K562 (cell line): ENCODE results near the gene RBFOX2. TPM values are rescaled to one million over a fixed set of nuclear protein-coding genes. Genes with fewer than 3 reads are reported as not detected.

ENCODE experiments used
- ATAC-seq: fragments of 200-7000 bp; cut with Tn5 transposase; 3 replicates; pipeline ENCODE4 v1.9.1; 2020; ENCODE audit warnings: moderate library complexity
- BruUV-seq: library from RNA; stranded (reverse); fragments of 400-500 nt; replicated peaks from 2 replicates; lab custom pipeline; 2021; lab: Mats Ljungman, UMichigan
- CTCF ChIA-PET: fragments of 300-600 bp; formaldehyde crosslinking; extraction: SDS; loops from one replicate; lab custom pipeline; 2021; ENCODE audit warnings: low intra/inter-chr PET ratio; lab: Yijun Ruan, JAX
- POLR2A ChIA-PET: fragments of 300-600, 350-650 bp; sonication (Branson Sonifier 250); formaldehyde crosslinking; extraction: SDS; loops from one replicate; lab custom pipeline; 2021; ENCODE audit warnings: antibody characterized with exemption, inconsistent platforms; lab: Yijun Ruan, JAX
- DNase-seq, 4 experiments: peaks; one replicate each; pipeline versions ENCODE4 v3.0.0 to v3.0.0-alpha.2; 2011 to 2018; ENCODE audit warnings: low spot score in 3 of 4, mixed read lengths in 3 of 4; ENCODE audit errors: extremely low read depth in 1 of 4
- FAIRE-seq: peaks from 2 replicates; lab custom pipeline; 2011; peaks lifted over from hg19 to GRCh38; lab: Jason Lieb, UNC
- H2AFZ ChIP-seq: 2 replicates; pipeline ENCODE4 v1.6.0; 2011; ENCODE audit warnings: low read depth, low read length, control low read depth, inconsistent platforms
- H3K27ac ChIP-seq: fragments of 200-600 bp; 3 replicates; pipeline ENCODE4 v1.8.0; 2011; ENCODE audit warnings: low read depth, mild to moderate bottlenecking, control low read depth, inconsistent platforms, low read length, moderate library complexity, mixed read lengths; ENCODE audit errors: extremely low read depth
- H3K27me3 ChIP-seq, 2 experiments: fragments of 300-600 bp in 1 of 2; 2 replicates in 1 of 2; 3 replicates in 1 of 2; pipeline versions ENCODE4 v1.6.0 to v1.8.0; 2011; ENCODE audit warnings: inconsistent platforms in 2 of 2, low read length in 2 of 2, mild to moderate bottlenecking in 1 of 2, mixed read lengths in 1 of 2, moderate library complexity in 1 of 2; ENCODE audit not compliant: control insufficient read depth in 2 of 2, insufficient read depth in 2 of 2
- H3K36me3 ChIP-seq: fragments of 300-600 bp; 3 replicates; pipeline ENCODE4 v1.8.0; 2011; ENCODE audit warnings: mild to moderate bottlenecking, low read length, inconsistent platforms; ENCODE audit not compliant: control insufficient read depth, insufficient read depth
- H3K4me1 ChIP-seq, 2 experiments: fragments of 200-600 bp in 1 of 2; replicated peaks in 1 of 2; 2 replicates in 1 of 2; 3 replicates in 1 of 2; pipeline versions ENCODE4 v1.5.1 to v1.8.0; 2011; ENCODE audit warnings: inconsistent platforms in 2 of 2, low read length in 2 of 2, mild to moderate bottlenecking in 1 of 2, mixed read lengths in 1 of 2, moderate library complexity in 1 of 2; ENCODE audit not compliant: control insufficient read depth in 2 of 2, insufficient read depth in 2 of 2
- H3K4me2 ChIP-seq: 2 replicates; pipeline ENCODE4 v1.6.1; 2011; ENCODE audit warnings: low read length, control low read depth, inconsistent platforms, mixed read lengths; ENCODE audit not compliant: insufficient read depth
- H3K4me3 ChIP-seq: fragments of 200-600 bp; sonication (generic), shearing (Covaris generic); 2 replicates; pipeline ENCODE4 v1.5.1; 2016; ENCODE audit warnings: control low read depth, inconsistent platforms
- H3K79me2 ChIP-seq: fragments of 200-600 bp; 3 replicates; pipeline ENCODE4 v1.8.0; 2011; ENCODE audit warnings: low read length, inconsistent platforms; ENCODE audit not compliant: control insufficient read depth, insufficient read depth
- H3K9ac ChIP-seq, 2 experiments: 2 replicates each; pipeline versions ENCODE4 v1.6.0 to v1.6.1; 2011; ENCODE audit warnings: low read depth in 2 of 2, low read length in 2 of 2, control low read depth in 1 of 2, inconsistent platforms in 1 of 2, mild to moderate bottlenecking in 1 of 2, mixed read lengths in 1 of 2; ENCODE audit not compliant: insufficient read depth in 1 of 2
- H3K9me1 ChIP-seq: one replicate; pipeline ENCODE4 v1.6.0; 2011; ENCODE audit warnings: inconsistent platforms, mild to moderate bottlenecking, low read length, moderate library complexity; ENCODE audit not compliant: control insufficient read depth, insufficient read depth
- H3K9me3 ChIP-seq: replicated peaks from 2 replicates; pipeline ENCODE4 v1.5.1; 2011; ENCODE audit warnings: low read depth, low read length, inconsistent platforms; ENCODE audit not compliant: control insufficient read depth, insufficient read depth
- H4K20me1 ChIP-seq: replicated peaks from 2 replicates; pipeline ENCODE4 v1.6.1; 2011; ENCODE audit warnings: low read length, inconsistent platforms, mixed read lengths; ENCODE audit not compliant: control insufficient read depth, insufficient read depth
- BRD4 ChIP-seq: fragments of 200-600 bp; sonication (generic); IDR thresholded peaks from 2 replicates; pipeline ENCODE4 v1.6.1; 2017; ENCODE audit warnings: inconsistent platforms
- CBX3 ChIP-seq, 2 experiments: IDR thresholded peaks; 1 replicate in 1 of 2; 2 replicates in 1 of 2; pipeline ENCODE4 v1.6.1; 2012; ENCODE audit warnings: inconsistent platforms in 2 of 2, low read length in 2 of 2, borderline replicate concordance in 1 of 2, control low read depth in 1 of 2
- CHD1 ChIP-seq: fragments of 200-600 bp; sonication (generic); IDR thresholded peaks from one replicate; pipeline ENCODE4 v1.6.1; 2012; ENCODE audit warnings: mild to moderate bottlenecking, moderate library complexity, low read length, inconsistent platforms
- ILK ChIP-seq: fragments of 450-650 bp; IDR thresholded peaks from 2 replicates; pipeline ENCODE4 v1.6.1; 2016; ENCODE audit warnings: missing genetic modification characterization, low read depth, mild to moderate bottlenecking, missing compliant biosample characterization, moderate library complexity, borderline replicate concordance
- MYNN ChIP-seq, 2 experiments: sonication (generic); formaldehyde crosslinking in 1 of 2; IDR thresholded peaks; 2 replicates each; pipeline versions ENCODE4 v1.5.0 to v1.6.1; 2016 to 2020; ENCODE audit warnings: antibody characterized with exemption in 1 of 2, missing genetic modification reagents in 1 of 2
- NCOA2 ChIP-seq, 2 experiments: fragments of 450-650 bp; IDR thresholded peaks; 2 replicates each; pipeline ENCODE4 v1.6.1; 2018; ENCODE audit warnings: mild to moderate bottlenecking in 2 of 2, moderate library complexity in 1 of 2; ENCODE audit not compliant: partially characterized antibody in 2 of 2
- NFATC3 ChIP-seq: fragments of 450-650 bp; IDR thresholded peaks from 2 replicates; pipeline ENCODE4 v1.6.1; 2017; ENCODE audit warnings: mild to moderate bottlenecking
- POLR3G ChIP-seq: IDR thresholded peaks from 2 replicates; pipeline ENCODE4 v1.6.1; 2011; ENCODE audit not compliant: insufficient read length, insufficient replicate concordance; ENCODE audit errors: extremely low read depth
- RUNX1 ChIP-seq: sonication (generic); IDR thresholded peaks from 2 replicates; pipeline ENCODE4 v1.6.1; 2016; ENCODE audit warnings: antibody characterized with exemption, low read depth
- ZC3H8 ChIP-seq: fragments of 450-650 bp; IDR thresholded peaks from 2 replicates; pipeline ENCODE4 v1.6.1; 2017
- ZNF174 ChIP-seq: fragments of 250-450 bp; sonication (Bioruptor Pico); IDR thresholded peaks from 2 replicates; pipeline ENCODE4 v1.4.0; 2020; ENCODE audit warnings: mild to moderate bottlenecking
- ZNF197 ChIP-seq: fragments of 200-800 bp; sonication (Bioruptor generic); IDR thresholded peaks from 2 replicates; pipeline ENCODE4 v1.6.1; 2016; ENCODE audit warnings: low read depth, missing genetic modification characterization, missing compliant biosample characterization
- ZNF224 ChIP-seq: sonication (generic); formaldehyde crosslinking; IDR thresholded peaks from 2 replicates; pipeline ENCODE4 v1.8.0; 2022; ENCODE audit warnings: mild to moderate bottlenecking, missing genetic modification reagents
- ZNF274 ChIP-seq: IDR thresholded peaks from 2 replicates; pipeline ENCODE4 v1.6.1; 2011; ENCODE audit warnings: low read depth, mild to moderate bottlenecking, low read length, moderate library complexity, borderline replicate concordance
- WGBS: fragments of 100-300 bp; shearing (Covaris generic); methylation state at CpG from one replicate; pipeline ENCODE4 v1.1.6; 2016; ENCODE audit warnings: low coverage, mixed read lengths; ENCODE audit not compliant: insufficient coverage; ENCODE audit errors: missing lambda C conversion rate; 5-methylcytosine and 5-hydroxymethylcytosine counted together
- in situ Hi-C: fragments of 300-500 bp; cut with MboI; formaldehyde crosslinking; loops from 4 replicates; pipeline ENCODE4 v1.15.0; 2018; ENCODE audit warnings: inconsistent platforms, mixed read lengths
- intact Hi-C: fragments of 100-400 bp; cut with micrococcal nuclease; formaldehyde crosslinking; loops from 2 replicates; pipeline ENCODE4 v1.14.2; 2022
- polyA plus RNA-seq, 8 experiments: library from polyadenylated mRNA; depleted of rRNA in 4 of 8; stranded (reverse) in 5 of 8; unstranded in 3 of 8; fragments of >200 nt; fragmentation: Nextera tagmentation in 2 of 8; fragmentation: Illumina TruSeq in 1 of 8; extraction: Ambion mirVana in 2 of 8; extraction: Trizol in 1 of 8; gene quantifications; 2 replicates each; pipeline versions ENCODE4 v1.2.1 to v1.2.3, GENCODE V29; 2011 to 2014; ENCODE audit warnings: inconsistent platforms in 1 of 8, missing spikeins in 1 of 8
- total RNA-seq, 7 experiments: library from RNA; depleted of rRNA in 6 of 7; stranded (reverse); fragments of >200 nt in 6 of 7; fragmentation: Illumina TruSeq in 2 of 7; extraction: Trizol in 2 of 7; gene quantifications; 2 replicates each; pipeline versions ENCODE4 v1.2.1 to v1.2.3, GENCODE V29; 2011 to 2021; ENCODE audit warnings: low replicate concordance in 1 of 7
- TF ChIP-seq, protein P1 (sequence below): fragments of 200-800 bp; sonication (Bioruptor generic); IDR thresholded peaks from 2 replicates; pipeline ENCODE4 v1.6.1; 2017; ENCODE audit warnings: missing genetic modification characterization, missing compliant biosample characterization
- TF ChIP-seq, protein P2 (sequence below): sonication (generic); formaldehyde crosslinking; IDR thresholded peaks from 2 replicates; pipeline ENCODE4 v1.9.0; 2022; ENCODE audit warnings: mild to moderate bottlenecking, missing genetic modification reagents
- TF ChIP-seq, protein P3 (sequence below): fragments of 250-450 bp; sonication (Bioruptor Pico); IDR thresholded peaks from 2 replicates; pipeline ENCODE4 v1.8.0; 2022; ENCODE audit warnings: moderate library complexity, mild to moderate bottlenecking, inconsistent platforms
- TF ChIP-seq, protein P4 (sequence below): sonication (generic); formaldehyde crosslinking; IDR thresholded peaks from 2 replicates; pipeline ENCODE4 v1.8.1; 2023; ENCODE audit warnings: mild to moderate bottlenecking, missing genetic modification reagents

RBFOX2 gene
- total and polyA plus RNA-seq, 9 of the 15 experiments (the other 6 are each of a cell fraction or from before 2014, with no cell fraction given): 5.8 to 24.8 (median 14.2) TPM

DNA sequence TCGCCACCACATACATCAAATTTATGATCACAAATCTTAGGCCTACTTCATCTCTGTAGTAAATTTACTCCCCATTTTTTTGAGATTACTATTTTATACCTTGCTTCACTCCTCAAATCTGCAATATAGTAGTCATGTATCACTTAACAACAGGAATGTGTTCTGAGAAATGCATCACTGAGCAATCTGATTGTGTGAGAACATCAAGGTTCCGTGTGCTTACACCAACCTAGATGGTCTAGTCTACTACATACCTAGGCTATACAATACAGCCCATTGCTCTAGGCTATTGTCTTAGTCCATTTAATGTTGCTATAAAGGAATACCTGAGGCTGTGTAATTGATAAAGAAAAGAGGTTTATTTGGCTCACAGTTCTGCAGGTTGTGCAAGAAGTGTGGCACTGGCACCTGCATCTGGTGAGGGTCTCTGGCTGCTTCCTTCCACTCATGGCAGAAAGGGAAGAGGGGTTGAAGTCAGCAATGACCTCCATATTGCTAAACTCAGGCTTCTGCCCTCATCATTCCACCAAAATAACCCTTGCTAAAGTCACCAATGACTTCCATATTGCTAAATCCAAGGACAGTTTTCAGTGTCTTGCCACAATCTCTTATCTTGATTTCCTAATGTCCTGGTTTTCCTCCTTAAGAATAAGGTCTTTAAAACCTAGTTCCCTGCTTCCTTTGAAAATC lies 140.3 kb downstream of the RBFOX2 start:
- H3K9me1 ChIP-seq: no peaks in the 10 kb centered on the region
- no peak overlapping the region for H3K4me3 ChIP-seq
- H3K36me3 ChIP-seq: no peaks in the 10 kb centered on the region
- ATAC-seq: no peak
- BruUV-seq: no TSS peak
- H3K9me3 ChIP-seq: no peaks in the 10 kb centered on the region
- intact Hi-C loops (no loop called here), in situ Hi-C loops (no loop called here)
- FAIRE-seq: no peak
- WGBS: 100% methylated on average over 2 of the region's 2 CpGs
- ChIA-PET POLR2A (no interaction called here), CTCF (no interaction called here)
- H3K27me3 ChIP-seq: no peaks in the 10 kb centered on the region
- peaks cover 0 to 8% of the 10 kb centered on the region in 2 experiments; a peak in 3 of 5 replicates for H3K4me1 ChIP-seq
- no peak overlapping the region for H3K9ac ChIP-seq
- H3K79me2 ChIP-seq: no peaks in the 10 kb centered on the region; the same call in 2 of the 3 replicates
- H3K4me2 ChIP-seq: no peak overlapping the region
- no peak for DNase-seq
- no peak overlapping the region for H2AFZ ChIP-seq
- TF ChIP-seq, protein P1, sequence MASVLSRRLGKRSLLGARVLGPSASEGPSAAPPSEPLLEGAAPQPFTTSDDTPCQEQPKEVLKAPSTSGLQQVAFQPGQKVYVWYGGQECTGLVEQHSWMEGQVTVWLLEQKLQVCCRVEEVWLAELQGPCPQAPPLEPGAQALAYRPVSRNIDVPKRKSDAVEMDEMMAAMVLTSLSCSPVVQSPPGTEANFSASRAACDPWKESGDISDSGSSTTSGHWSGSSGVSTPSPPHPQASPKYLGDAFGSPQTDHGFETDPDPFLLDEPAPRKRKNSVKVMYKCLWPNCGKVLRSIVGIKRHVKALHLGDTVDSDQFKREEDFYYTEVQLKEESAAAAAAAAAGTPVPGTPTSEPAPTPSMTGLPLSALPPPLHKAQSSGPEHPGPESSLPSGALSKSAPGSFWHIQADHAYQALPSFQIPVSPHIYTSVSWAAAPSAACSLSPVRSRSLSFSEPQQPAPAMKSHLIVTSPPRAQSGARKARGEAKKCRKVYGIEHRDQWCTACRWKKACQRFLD (CRISPR knock-in tag): no peak
- TF ChIP-seq CHD1: no peak
- no peak for TF ChIP-seq BRD4
- no peak for TF ChIP-seq NCOA2 (IDR thresholded peaks at IDR 0.05; ENCODE audit: partially characterized antibody in 2 of 2)
- TF ChIP-seq, protein P2, sequence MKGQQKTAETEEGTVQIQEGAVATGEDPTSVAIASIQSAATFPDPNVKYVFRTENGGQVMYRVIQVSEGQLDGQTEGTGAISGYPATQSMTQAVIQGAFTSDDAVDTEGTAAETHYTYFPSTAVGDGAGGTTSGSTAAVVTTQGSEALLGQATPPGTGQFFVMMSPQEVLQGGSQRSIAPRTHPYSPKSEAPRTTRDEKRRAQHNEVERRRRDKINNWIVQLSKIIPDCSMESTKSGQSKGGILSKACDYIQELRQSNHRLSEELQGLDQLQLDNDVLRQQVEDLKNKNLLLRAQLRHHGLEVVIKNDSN (CRISPR knock-in tag): no peak
- TF ChIP-seq ZC3H8: no peak
- no peak for TF ChIP-seq CBX3 (IDR thresholded peaks at IDR 0.05; ENCODE audit: borderline replicate concordance in 1 of 2, low read length in 2 of 2)
- no peak for TF ChIP-seq NFATC3
- no peak for TF ChIP-seq ZNF224 (CRISPR knock-in tag)
- TF ChIP-seq, protein P3, sequence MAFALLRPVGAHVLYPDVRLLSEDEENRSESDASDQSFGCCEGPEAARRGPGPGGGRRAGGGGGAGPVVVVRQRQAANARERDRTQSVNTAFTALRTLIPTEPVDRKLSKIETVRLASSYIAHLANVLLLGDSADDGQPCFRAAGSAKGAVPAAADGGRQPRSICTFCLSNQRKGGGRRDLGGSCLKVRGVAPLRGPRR: no peak
- no peak for TF ChIP-seq ZNF197
- no peak for TF ChIP-seq ZNF274
- no peak for TF ChIP-seq ILK
- no peak for TF ChIP-seq ZNF174 (CRISPR knock-in tag)
- TF ChIP-seq MYNN (IDR thresholded peaks at IDR 0.05): no peak
- TF ChIP-seq MYNN (CRISPR knock-in tag; IDR thresholded peaks at IDR 0.05): no peak
- no peak for TF ChIP-seq RUNX1
- TF ChIP-seq, protein P4, sequence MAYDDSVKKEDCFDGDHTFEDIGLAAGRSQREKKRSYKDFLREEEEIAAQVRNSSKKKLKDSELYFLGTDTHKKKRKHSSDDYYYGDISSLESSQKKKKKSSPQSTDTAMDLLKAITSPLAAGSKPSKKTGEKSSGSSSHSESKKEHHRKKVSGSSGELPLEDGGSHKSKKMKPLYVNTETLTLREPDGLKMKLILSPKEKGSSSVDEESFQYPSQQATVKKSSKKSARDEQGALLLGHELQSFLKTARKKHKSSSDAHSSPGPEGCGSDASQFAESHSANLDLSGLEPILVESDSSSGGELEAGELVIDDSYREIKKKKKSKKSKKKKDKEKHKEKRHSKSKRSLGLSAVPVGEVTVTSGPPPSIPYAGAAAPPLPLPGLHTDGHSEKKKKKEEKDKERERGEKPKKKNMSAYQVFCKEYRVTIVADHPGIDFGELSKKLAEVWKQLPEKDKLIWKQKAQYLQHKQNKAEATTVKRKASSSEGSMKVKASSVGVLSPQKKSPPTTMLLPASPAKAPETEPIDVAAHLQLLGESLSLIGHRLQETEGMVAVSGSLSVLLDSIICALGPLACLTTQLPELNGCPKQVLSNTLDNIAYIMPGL: no peak
- TF ChIP-seq POLR3G: no peak
- no peak overlapping the region for H3K27ac ChIP-seq
- H4K20me1 ChIP-seq: no peaks in the 10 kb centered on the region
